Liver (tissue), 3 donors: Measurements from ENCODE around the gene CSMD2.

Source experiments
- ATF3 ChIP-seq: IDR thresholded peaks from 2 replicates; pipeline ENCODE4 v1.6.1; 2016; ENCODE audit warnings: antibody characterized with exemption
- CTCF ChIP-seq: fragments of 150-350 bp; IDR thresholded peaks from 2 replicates; pipeline ENCODE4 v1.5.1; 2017; ENCODE audit warnings: improper control_type of control experiment, low read depth, low read length; ENCODE audit not compliant: missing input control
- TAF1 ChIP-seq: conservative IDR thresholded peaks from 2 replicates; pipeline ENCODE4 v1.6.1; 2016; ENCODE audit warnings: antibody characterized with exemption, mild to moderate bottlenecking
- donor health status: healthy.
- donor health status: healthy.

- TF ChIP-seq TAF1: no peak
- no peak for TF ChIP-seq CTCF
- no peak for TF ChIP-seq ATF3
Observed at GRCh38 chr1:33616780-33617179, 548.2 kb downstream of the CSMD2 start.
